Esophagus squamous epithelium (tissue), 5 donors: ENCODE measurements around the gene KCNH5. TPM values are rescaled to one million over a fixed set of nuclear protein-coding genes. Genes with fewer than 3 reads are reported as not detected.
A peak's percentile ranks its signal among the peaks of the same experiment; 100 is the strongest.

Experiments used
- DNase-seq: peaks from one replicate; lab custom pipeline; 2025; lab: John Stamatoyannopoulos, UW
- H3K27ac ChIP-seq, 4 donors: fragments of 200-600 bp; sonication (generic); one replicate each; pipeline ENCODE4 v1.5.1; 2016 to 2019; ENCODE audit warnings: mild to moderate bottlenecking in 1 of 4
- H3K27me3 ChIP-seq, 4 donors: fragments of 200-600 bp; sonication (generic); 1 replicate in 3 of 4; 2 replicates in 1 of 4; pipeline versions ENCODE4 v1.5.1 to v1.6.0; 2017 to 2021; ENCODE audit warnings: antibody characterized with exemption in 1 of 4
- H3K36me3 ChIP-seq, 3 donors: fragments of 200-600 bp; sonication (generic); one replicate each; pipeline ENCODE4 v1.5.1; 2016 to 2019
- H3K4me1 ChIP-seq, 3 donors: fragments of 200-600 bp; sonication (generic); one replicate each; pipeline ENCODE4 v1.5.1; 2017 to 2019
- H3K4me3 ChIP-seq, 4 donors: fragments of 200-600 bp; sonication (generic); 1 replicate in 3 of 4; 2 replicates in 1 of 4; pipeline ENCODE4 v1.5.1; 2016 to 2019; ENCODE audit warnings: mild to moderate bottlenecking in 2 of 4, moderate library complexity in 1 of 4
- H3K9me3 ChIP-seq, 3 donors: fragments of 200-600 bp; sonication (generic); one replicate each; pipeline ENCODE4 v1.5.1; 2016 to 2019
- POLR2A ChIP-seq, 4 donors: fragments of 450-650 bp; IDR thresholded peaks; one replicate each; pipeline ENCODE4 v1.6.1; 2017; ENCODE audit warnings: antibody characterized with exemption in 4 of 4, mild to moderate bottlenecking in 4 of 4, moderate library complexity in 3 of 4
- WGBS, 2 donors: methylation state at CpG; one replicate each; pipeline ENCODE4 v1.1.5; 2018; 5-methylcytosine and 5-hydroxymethylcytosine counted together
- intact Hi-C: fragments of 100-400 bp; cut with DNase I; formaldehyde crosslinking; loops from one replicate; pipeline ENCODE4 v1.15.0; 2022
- total RNA-seq, 4 donors: library from RNA; depleted of rRNA; stranded (reverse); fragments of >200 nt; gene quantifications; one replicate each; pipeline ENCODE4 v1.1.0, GENCODE V29; 2016
- TF ChIP-seq, protein P1 (sequence below), 6 experiments: fragments of 450-650 bp in 4 of 6; fragments of 200-600 bp in 2 of 6; sonication (generic) in 2 of 6; IDR thresholded peaks; one replicate each; pipeline ENCODE4 v1.5.1; 2016 to 2019; ENCODE audit warnings: antibody characterized with exemption in 6 of 6, mild to moderate bottlenecking in 4 of 6, moderate library complexity in 4 of 6
- donor health status: DM: yes; HTN: yes; CAD: no.

The KCNH5 gene, protein sequence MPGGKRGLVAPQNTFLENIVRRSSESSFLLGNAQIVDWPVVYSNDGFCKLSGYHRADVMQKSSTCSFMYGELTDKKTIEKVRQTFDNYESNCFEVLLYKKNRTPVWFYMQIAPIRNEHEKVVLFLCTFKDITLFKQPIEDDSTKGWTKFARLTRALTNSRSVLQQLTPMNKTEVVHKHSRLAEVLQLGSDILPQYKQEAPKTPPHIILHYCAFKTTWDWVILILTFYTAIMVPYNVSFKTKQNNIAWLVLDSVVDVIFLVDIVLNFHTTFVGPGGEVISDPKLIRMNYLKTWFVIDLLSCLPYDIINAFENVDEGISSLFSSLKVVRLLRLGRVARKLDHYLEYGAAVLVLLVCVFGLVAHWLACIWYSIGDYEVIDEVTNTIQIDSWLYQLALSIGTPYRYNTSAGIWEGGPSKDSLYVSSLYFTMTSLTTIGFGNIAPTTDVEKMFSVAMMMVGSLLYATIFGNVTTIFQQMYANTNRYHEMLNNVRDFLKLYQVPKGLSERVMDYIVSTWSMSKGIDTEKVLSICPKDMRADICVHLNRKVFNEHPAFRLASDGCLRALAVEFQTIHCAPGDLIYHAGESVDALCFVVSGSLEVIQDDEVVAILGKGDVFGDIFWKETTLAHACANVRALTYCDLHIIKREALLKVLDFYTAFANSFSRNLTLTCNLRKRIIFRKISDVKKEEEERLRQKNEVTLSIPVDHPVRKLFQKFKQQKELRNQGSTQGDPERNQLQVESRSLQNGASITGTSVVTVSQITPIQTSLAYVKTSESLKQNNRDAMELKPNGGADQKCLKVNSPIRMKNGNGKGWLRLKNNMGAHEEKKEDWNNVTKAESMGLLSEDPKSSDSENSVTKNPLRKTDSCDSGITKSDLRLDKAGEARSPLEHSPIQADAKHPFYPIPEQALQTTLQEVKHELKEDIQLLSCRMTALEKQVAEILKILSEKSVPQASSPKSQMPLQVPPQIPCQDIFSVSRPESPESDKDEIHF
- under 1 TPM in 2 of 4 donors, not detected in 2; under 0.01 to 0.06 TPM for total RNA-seq

DNA sequence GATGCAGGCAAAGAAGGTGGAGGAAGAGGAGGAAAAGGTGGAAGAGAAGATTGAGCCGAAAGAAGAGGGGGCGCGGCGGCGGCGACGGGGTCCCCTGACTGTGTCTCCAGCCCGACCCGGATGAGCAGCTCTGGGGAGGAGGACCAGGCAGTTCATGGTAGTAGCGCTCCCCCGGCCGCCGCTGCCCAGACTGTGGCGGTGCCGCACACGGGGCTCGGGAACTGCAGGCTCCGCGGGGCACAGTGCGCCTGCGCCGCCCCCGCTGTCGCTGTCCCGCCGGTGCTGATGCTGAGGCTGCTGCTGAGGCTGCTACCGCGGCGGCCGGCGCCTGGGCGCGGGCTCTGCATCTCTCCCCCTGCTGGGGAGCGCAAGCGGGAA lies at the start of gene KCNH5:
Gene KCNH5, minus strand, starts transcription at position 225 of the 378 bp plus-strand sequence. CDS start 272 bp downstream, outside the sequence.
- peaks cover 10 to 87% (median 20%) of the 10 kb centered on the region in 4 donors for H3K27me3 ChIP-seq
- intact Hi-C loops: no loop called here
- H3K4me3 ChIP-seq: peak within 1 kb of the TSS; percentile 2 to 61 (median 34)
- peaks cover 12 to 18% (median 18%) of the 10 kb centered on the region in 3 donors for H3K4me1 ChIP-seq
- no peaks in the 10 kb centered on the region for H3K9me3 ChIP-seq
- H3K36me3 ChIP-seq: no peaks in the 10 kb centered on the region
- TF ChIP-seq, protein P1, sequence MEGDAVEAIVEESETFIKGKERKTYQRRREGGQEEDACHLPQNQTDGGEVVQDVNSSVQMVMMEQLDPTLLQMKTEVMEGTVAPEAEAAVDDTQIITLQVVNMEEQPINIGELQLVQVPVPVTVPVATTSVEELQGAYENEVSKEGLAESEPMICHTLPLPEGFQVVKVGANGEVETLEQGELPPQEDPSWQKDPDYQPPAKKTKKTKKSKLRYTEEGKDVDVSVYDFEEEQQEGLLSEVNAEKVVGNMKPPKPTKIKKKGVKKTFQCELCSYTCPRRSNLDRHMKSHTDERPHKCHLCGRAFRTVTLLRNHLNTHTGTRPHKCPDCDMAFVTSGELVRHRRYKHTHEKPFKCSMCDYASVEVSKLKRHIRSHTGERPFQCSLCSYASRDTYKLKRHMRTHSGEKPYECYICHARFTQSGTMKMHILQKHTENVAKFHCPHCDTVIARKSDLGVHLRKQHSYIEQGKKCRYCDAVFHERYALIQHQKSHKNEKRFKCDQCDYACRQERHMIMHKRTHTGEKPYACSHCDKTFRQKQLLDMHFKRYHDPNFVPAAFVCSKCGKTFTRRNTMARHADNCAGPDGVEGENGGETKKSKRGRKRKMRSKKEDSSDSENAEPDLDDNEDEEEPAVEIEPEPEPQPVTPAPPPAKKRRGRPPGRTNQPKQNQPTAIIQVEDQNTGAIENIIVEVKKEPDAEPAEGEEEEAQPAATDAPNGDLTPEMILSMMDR (IDR thresholded peaks at IDR 0.05): no peak
- WGBS, 2 donors: 0 to 2% methylated on average over 13 to 15 of the region's 35 CpGs
- H3K27ac ChIP-seq: no peak within 1 kb of the TSS
- no peak for DNase-seq

DNA sequence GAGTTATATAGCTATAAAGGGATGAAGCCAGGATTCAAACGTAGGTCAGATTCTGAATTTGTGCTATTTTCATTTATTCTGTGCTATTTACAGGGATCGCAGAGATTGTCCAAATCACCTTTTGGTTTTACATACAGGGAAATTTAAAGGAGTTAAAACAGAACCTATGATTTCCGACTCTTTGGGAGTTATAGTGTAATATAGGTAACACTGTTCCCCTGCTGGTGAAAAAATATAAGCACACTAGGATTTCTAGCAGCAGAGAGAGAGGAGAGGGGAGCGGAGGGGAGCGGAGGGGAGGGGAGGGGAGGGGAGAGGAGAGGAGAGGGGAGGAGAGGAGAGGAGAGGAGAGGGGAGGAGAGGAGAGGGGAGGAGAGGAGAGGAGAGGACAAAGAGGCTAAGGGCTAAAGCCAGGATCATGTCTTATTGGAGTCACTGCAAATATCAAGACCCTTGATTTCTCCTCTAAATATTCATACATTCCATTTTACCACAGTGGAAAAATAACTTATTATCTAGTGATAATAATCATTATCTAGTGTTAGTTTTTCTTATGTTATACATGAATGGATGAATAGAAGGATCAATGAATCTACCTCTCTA lies 46.2 kb upstream of the KCNH5 start:
- Histone ChIP-seq H3K36me3 (no peaks in the 10 kb centered on the region), H3K27me3 (no peaks in the 10 kb centered on the region), H3K27ac (no peak overlapping the region), H3K4me1 (no peaks in the 10 kb centered on the region), H3K9me3 (no peaks in the 10 kb centered on the region), H3K4me3 (no peak overlapping the region)
- 83 to 88% methylated on average over 5 of the region's 5 CpGs for WGBS, 2 donors
- no peak for DNase-seq
- intact Hi-C loops: no loop called here
- TF ChIP-seq, protein P1 (IDR thresholded peaks at IDR 0.05): no peak
- no peak for TF ChIP-seq POLR2A (IDR thresholded peaks at IDR 0.05)

DNA sequence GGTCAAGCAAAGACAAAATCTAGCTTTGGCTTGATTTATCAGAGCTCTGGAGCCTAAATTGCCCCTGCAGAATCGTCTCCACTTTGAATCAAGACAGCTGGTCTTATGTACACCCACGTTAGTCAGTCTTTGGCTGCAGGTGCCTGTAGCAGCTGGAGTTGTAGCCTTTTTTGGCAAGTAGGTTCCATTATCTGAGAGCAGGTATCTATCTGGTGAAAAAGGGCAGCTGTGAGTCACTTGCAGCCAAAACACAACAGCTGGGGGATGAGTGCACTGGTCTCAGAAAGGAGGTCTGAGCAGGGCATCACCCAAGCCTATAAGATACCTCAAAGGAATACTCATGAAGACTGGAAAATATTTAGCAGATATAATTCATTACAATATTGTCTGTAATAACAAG lies 43.6 kb upstream of the KCNH5 start:
- Histone ChIP-seq H3K4me1 (no peaks in the 10 kb centered on the region), H3K4me3 (no peak overlapping the region), H3K27me3 (no peaks in the 10 kb centered on the region), H3K9me3 (peaks cover 0 to 9% (median 0%) of the 10 kb centered on the region in 3 donors), H3K36me3 (no peaks in the 10 kb centered on the region), H3K27ac (no peak overlapping the region)
- intact Hi-C loops: no loop called here
- DNase-seq: no peak
- no peak for TF ChIP-seq POLR2A (IDR thresholded peaks at IDR 0.05)
- TF ChIP-seq, protein P1 (IDR thresholded peaks at IDR 0.05): no peak
- 28 to 41% methylated on average over 2 of the region's 2 CpGs for WGBS, 2 donors

DNA sequence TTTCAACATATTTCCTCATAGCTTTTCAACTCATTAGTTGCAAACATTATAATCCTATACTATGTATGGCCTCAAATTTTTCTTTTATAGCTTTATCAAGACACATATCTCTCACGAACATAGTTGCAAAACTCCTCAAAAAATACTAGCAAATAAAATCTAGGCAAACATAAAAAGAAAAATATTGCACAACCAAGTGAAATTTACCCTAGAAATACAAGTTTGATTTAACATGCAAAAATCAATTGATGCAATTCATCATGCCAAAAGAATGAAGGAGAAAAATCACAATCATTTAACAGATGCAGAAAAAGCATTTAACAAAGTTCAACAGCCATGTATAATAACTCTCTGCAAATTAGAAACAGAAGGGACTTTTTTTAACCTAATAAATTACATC lies 33.3 kb upstream of the KCNH5 start:
- H3K27ac ChIP-seq: no peak overlapping the region
- no peak for DNase-seq
- H3K27me3 ChIP-seq: no peaks in the 10 kb centered on the region
- no peaks in the 10 kb centered on the region for H3K4me1 ChIP-seq
- no peaks in the 10 kb centered on the region for H3K36me3 ChIP-seq
- intact Hi-C loops: no loop called here
- TF ChIP-seq, protein P1 (IDR thresholded peaks at IDR 0.05): no peak
- TF ChIP-seq POLR2A (IDR thresholded peaks at IDR 0.05): no peak
- no peak overlapping the region for H3K4me3 ChIP-seq
- 35 to 56% methylated on average over 1 of the region's 1 CpG for WGBS, 2 donors
- no peaks in the 10 kb centered on the region for H3K9me3 ChIP-seq
